Measurements from ENCODE around the gene SRCAP.

Gene SRCAP

DNA sequence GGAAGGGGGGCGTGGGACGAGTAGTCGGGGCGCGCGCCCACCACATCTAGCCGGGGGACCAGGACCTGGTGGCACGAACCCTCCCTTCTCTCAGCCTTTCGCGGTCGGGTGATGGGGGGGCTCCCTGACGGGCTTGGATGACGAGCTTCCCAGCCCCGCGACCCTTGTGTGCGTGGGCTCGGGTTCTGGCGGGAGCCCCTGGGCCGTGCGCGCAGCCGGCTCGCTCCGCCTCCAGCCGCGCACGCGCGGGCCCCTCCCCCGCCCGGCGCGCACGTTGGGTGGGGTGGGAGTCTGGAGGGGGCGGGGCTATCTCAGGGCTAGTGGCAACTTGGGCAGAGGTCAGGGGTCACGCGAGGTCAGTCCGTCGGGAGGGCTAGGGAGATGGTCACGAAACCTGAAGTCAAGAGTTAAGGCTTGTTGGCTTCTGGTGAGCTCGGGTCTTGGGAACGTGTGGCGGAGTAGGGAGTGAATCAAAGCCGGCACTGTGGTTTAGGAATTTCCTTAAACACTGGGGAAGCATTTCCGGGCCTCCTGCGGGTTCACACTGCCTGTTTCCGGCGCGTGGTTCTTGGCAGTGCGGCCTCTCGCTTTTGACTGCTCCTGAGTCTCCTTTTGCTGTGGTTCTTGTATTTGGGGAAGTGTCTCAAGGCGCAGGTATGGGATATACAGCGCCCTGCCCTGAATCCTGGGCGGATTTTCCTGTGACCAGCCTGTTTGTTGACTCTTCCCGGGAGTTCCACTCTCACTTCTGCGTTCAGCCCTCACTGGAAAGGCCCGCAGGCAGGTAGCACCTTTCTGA is at the start of gene SRCAP:
SRCAP (plus strand) TSS at position 356 of the 799 bp plus-strand sequence. CDS start 1,654 bp downstream, outside the sequence.
- peak; percentile 88 for DNase-seq

DNA sequence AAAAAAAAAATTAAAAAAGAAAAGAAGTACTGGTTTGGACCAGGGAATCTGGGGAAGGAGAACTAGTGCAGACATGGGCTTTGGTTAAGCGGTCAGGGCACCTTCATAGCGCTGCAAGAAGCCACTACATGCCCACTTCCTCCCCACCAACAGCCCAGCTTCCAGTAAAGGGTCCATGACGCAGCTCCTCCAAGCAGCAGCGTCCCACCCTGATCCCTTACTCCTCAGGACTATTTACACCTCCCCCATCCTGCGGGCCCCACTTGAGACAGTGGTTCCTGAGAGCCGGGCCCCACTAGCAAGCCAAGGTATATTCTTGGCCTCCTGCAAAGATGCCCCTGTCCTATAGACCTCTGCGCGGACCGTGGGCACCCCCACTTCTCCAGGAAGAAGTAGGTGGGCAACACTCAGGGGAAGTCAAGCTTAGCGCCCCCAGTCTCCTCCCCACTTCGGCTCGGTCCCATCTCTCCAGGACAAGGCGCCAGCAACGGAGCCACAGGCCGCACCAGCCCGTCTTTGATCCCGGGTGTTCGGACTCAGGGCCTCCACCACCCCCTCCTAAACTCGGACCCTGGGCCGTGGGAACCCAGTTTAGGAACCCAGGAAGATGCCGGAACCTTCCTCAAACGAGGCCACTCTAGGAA is 49.1 kb upstream of the SRCAP start:
- no peak for DNase-seq

DNA sequence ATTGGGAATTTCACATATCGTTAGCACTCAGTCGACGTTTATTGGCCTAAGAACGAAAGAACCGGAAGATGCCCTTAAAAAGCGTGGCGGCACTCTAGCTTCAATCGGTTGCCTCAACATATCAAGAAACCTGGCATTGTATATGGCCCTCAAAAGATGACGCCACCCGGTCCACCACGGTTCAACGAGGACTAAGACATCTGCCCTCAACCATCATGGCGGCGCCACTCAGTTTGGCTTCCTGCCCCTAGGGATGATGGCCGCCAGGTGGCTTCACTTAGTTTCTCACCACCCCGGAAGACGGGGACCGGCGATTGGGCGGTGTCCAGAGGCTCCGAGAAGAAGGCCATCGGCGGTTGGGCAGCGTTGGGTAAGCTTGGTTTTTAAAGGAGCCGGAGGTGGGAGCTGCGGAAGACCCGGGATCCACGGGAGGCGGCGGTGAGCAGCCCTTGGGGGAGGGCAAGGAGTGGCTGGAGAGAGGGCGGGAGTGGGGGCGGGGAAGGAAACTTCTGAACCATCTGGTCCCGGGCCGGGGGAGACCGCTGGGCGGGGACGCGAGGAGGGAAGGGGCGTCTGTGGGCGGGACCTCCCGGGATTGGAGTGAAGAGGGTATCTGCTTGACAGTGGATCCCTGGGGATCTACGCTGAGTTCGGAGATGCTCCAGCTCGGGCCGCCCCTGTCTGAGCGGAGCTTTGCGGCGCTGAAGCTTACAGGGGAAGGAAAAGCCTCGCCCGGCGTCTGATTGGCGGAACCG is 48.4 kb upstream of the SRCAP start, which contains the start of gene PRR14:
PRR14 (plus strand) TSS at position 592 of the 755 bp plus-strand sequence. CDS start 686 bp downstream, outside the sequence.
- DNase-seq = peak; percentile 99

DNA sequence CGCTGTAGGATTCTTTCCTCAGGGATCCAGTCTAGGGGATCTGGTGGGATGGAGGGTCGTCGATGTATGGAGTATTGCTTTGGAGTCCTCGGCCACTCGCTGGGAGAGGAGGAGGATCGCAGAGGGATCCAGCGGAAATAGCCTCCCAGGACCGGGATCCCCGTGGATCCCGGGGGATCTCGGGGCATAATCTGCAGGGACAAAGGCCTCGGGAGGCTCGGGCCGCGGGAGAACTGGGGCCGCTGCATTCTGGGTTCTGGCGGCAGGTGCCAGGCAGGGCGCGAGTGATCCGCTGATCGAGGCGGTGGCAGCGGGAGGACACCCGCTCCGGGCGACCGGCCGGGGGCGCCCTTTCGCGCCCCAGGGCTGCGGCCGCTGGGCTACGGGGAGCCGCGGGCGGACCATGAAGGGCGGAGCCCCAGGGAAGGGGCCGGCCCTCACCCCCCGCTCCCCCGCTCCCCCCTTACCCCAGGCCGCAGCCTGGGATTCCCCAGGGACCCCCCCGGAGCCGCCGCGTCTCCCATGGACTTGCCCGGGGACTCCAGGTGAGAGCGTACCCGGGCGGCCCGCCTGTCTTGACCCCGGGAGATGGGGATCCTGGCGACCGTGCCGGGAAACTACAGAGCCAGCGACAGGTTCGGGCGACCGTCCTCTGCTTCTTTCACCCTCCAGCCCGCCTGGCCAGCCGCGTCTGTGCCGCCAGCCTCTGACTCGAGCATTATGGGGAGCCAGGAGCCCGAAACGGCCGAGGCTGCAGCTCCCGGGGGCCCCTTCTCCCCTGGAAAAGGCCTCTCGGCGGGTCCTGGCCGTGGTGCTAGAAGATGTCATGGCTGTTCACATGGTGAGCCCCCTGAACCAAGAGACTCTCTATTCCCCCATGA is 47.6 kb upstream of the SRCAP start:
- no peak for DNase-seq

DNA sequence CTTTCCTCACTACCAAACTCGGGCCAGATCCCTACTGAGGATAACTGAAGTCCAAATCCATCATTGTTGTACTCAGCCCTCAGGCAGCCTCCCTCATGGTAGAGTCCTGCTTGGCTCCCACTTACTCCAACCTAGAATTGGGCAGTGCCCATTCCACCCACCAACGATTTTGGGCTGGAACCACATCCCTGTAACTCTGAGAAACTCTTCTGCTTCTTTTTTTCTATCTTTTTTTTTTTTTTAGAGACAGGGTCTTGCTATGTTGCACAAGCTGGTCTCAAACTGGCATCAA is 47.0 kb upstream of the SRCAP start:
- no peak for DNase-seq

DNA sequence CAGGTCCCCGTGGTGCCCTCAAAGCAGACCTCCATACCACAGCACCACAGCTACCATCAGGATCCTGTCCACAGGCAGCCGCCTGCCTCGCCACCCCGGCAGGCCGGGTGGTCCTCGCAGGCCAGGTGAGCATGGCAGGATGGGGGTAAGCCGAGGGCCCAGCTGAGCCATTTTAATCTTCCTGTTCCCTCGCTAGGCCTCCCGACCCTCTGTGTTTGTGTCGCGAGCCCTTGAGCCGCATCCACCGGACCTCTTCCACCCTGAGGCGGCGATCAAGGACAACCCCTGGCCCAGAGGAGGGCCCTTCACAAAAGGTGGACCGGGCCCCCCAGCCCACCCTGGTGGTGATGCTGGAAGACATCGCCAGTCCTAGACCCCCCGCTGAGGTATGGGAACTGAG is 46.3 kb upstream of the SRCAP start:
- DNase-seq = no peak

DNA sequence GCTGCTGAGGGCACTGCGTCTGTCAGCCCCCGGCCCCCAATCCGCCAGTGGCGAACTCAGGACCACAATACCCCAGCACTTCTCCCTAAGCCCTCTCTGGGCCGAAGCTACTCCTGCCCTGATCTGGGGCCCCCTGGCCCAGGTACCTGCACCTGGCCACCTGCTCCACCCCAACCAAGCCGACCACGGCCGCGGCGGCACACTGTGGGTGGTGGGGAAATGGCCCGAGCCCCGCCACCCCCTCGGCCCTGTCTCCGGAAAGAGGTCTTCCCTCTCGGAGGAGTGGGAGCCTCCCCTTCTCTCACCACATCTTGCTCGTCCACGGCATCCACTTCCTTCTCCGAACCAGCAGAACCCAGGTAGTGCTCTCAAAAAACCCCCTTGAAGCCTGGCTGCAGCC is 44.1 kb upstream of the SRCAP start:
- DNase-seq = no peak

DNA sequence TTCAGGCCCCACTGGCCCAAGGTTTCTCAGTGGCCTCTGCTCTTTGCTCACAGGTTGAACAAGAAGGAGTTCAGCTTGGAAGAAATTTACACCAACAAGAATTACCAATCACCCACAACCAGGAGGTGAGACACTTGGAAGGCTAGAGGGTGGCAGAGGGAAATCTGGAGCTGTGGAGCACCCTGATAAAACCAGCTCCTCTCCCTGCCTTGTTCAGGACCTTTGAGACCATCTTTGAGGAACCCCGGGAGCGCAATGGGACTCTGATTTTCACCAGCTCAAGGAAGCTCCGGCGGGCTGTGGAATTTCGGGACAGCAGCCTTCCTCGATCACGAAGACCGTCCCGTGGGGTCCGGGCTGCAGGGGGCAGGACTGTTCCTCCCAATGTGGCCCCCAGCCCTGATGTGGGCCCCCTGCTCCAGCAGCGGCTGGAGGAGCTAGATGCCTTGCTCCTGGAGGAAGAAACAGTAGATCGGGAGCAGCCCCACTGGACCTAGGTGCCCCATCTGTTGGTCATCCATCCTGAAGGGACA is 43.1 kb upstream of the SRCAP start:
- no peak for DNase-seq

DNA sequence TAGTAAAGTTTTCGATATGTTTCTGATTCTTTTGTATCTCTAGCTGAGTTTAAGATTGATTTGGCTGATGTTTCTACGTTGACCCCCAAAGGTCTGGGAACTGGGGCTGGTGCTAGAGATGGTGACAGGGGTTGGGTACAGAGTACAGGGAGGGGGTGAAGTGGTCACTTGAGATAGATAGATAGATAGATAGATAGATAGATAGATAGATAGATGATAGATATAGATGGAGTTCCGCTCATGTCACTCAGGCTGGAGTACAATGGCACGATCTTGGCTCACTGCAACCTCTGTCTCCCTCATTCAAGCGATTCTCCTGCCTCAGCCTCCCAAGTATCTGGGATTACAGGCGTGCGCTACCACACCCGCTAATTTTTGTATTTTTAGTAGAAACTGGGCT is 42.6 kb upstream of the SRCAP start:
- no peak for DNase-seq

DNA sequence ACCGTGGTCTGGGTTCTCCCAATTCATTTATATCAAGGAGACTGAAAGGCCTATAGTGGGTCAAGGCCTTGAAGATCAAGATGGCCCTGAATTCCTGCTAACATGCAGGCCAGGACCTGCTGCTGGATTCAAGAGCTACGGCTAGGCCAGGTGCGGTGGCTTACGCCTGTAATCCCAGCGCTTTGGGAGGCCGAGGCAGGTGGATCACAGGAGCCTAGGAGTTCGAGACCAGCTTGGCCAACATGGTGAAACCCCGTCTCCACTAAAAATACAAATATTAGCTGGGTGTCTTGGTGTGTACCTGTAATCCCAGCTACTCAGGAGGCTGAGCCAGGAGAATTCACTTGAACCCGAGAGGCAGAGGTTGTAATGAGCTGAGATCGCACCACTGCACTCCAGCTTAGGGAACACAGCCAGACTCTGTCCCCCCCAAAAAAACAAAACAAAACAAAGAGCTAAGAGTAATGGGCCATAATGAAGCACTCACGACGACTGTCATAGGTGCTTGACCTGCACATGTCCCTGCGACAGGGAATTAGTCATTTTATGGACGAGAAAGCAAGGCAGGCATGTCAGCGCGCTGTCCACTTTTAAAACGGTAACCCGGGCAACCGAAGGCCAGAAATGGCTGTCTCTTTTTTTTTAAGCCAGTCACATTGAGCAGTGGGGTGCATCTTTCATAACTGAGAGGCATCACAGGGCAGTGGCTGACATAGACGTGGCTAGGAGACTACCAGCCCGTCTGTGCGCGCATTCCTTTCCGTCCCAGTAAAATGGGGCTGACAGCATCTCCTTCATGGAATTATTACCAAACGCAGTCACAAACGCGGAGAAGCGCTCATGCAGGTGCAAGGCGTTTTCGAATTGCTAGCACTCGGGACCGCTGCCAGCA is 41.8 kb upstream of the SRCAP start:
- peak; percentile 72 for DNase-seq

DNA sequence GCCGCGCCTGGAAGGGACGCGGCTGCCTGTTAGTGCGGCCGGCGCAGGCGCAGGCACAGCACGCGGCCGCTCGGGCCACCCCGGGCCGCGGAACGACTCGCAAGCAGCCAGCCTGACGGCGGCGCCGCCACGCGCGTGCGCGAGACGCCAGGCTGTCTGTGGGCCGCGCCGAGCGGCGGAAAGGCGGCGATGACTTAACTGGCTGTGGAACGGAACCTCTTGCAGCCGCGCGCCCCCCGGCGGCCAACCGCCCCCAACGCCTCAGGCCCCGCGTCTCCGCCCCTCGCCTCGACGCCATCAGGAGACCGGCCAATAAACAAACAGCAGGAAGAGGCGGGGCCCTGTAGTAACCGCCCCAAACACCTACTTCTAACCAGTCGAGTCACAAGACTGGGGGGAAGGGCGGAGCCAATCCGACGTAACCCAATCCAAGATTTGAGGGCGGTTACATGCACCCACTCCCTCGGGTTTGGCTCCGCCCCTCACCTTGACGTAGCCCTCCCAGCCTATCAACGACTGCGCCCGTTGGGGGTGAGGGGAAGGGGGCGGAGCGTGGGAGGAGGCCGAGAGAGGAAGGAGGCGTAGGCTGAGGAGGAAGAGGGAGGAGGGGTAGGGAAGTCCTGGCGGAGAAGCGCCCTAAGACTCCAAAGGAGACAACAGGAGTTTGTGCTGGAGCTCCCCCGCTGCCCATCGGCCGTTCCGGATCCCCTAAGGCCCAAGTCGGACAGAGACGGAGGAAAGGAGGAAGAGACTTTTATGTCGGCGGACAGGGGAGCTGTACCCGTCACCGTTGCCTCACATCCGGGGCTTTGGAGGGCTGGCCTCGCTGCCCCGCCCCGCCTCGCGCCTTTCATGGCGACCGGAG is 40.9 kb upstream of the SRCAP start, which contains the start of gene FBRS:
FBRS (plus strand) TSS at position 566 of the 865 bp plus-strand sequence. CDS start 1,088 bp downstream, outside the sequence.
- DNase-seq = peak; percentile 100

DNA sequence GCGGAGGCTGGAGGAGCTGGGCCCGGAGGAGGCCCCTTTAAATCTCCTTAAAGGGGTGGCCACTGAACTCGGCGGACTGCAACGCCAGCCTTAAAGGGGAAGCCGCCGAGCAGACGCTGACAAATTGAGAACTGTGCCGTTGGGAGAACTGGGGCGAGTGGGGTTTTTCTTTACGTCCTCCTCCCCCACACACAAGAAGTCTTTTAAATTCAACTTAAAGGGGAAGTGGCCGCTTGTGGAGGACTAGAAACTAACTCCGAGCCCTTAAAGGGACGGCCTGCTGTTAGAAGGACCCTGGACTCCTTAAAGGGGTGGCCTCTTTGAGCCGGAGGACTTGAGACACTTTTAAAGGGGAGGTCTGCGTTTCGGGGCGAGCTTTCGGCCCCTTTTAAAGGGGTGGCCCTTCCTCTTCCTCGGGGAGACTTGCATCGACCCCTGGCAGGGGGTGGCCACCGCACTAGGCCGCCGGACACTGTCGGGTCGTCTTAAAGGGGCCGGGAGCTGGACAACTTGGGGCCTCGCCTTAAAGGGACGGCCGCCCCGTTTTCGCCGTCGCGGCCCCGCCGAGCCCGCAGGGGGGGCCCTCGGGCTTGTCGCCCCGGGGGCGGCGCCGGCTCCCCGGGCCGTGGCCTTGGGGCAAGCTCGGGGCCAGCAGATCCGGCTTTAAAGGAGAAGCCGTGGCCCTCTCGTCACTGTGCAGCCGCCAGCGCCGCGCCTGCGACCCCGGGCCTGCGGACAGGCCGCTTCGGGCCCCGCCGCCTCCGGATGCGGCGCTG is 40.1 kb upstream of the SRCAP start:
- DNase-seq = no peak

DNA sequence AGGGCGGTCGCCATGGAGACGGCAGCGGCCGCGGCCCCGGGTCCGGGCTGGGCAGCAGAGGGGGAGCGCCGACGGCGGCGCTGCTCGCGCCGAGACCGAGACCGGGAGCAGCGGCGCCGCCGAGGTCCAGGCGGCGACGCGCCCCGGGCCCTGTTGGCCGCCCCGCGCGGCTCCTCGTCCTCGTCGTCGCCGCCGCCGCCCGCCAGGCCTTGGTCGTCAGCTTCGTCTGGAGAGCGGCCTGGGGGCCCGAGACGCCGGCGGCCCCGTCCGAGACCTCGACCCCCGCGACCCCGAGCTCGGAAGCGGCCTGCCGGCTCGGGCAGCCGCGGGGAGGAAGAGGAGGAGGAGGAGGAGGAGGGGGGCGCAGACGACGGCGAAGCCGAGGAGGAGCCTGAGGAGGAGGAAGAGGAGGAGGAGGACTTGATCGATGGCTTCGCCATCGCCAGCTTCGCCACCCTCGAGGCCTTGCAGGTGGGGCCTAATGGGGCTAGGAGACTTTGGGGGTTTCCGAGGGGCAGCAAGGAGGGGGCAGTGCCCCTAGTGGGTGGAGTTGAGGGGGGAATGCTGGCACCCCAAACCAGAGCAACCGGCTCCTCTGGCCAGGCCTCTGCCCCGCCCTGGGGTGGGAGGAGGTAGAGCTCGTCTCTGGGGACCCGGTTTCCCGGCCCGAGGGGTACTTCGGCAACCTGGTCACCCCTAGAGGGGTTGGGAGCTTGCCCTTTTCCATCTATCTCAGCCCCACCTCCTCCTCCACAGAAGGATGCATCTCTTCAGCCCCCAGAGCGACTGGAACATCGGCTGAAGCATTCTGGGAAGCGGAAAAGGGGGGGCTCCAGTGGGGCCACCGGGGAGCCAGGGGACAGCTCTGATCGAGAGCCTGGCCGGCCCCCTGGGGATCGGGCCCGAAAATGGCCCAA is 39.2 kb upstream of the SRCAP start:
- DNase-seq = peak; percentile 36

DNA sequence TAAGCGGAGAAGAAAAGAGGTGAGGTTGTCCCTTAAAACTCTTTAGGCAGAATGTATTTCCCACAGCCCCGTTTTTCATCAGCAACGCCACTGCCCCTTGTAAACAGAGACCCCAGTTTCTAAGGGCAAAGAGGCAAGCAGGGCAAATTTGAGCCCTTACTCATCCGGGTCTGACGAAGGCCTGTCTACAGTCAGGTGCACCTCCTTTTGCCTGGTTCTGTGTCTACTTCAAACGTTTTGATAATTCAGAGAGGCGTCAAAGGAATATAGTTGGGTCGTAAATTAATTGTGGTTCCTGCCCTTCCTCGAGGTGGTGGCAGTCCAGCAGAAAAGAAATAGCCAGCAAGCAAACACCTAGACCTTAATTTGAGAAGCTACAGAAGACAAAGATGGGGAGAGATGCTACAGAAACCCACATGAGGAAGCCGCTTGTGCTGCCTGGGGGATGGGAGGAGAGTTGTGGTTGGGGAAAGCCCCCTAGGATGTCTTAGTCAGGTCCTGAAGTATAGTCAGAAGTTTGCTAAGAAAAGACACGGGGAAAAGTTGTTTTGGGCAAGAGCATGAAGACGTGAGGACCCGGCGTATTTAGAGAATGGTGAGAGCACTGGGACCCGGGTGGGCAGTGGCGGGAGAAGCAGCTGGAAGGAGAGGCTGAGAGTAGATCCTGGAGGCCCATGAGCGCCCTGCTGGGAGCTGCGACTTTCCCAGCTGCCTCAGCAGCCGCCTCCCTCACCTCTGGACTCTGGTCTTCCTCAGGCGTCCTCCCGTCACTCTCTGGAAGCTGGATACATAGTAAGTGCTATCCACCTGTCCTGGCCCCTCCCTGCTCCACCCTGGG is 38.3 kb upstream of the SRCAP start:
- DNase-seq = no peak

DNA sequence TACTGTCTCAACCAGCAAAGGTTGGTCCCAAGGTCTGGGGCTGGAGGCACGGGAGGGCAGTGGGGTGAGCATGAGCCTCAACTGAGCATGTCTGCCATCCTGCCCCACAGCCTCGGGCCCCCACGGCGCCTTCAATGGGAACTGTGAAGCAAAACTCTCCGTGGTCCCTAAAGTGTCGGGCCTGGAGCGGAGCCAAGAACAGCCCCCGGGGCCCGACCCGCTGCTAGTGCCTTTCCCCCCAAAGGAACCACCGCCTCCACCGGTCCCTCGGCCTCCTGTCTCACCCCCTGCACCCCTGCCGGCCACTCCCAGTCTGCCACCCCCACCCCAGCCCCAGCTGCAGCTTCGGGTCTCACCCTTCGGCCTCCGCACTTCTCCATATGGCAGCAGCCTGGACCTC is 36.5 kb upstream of the SRCAP start:
- no peak for DNase-seq

DNA sequence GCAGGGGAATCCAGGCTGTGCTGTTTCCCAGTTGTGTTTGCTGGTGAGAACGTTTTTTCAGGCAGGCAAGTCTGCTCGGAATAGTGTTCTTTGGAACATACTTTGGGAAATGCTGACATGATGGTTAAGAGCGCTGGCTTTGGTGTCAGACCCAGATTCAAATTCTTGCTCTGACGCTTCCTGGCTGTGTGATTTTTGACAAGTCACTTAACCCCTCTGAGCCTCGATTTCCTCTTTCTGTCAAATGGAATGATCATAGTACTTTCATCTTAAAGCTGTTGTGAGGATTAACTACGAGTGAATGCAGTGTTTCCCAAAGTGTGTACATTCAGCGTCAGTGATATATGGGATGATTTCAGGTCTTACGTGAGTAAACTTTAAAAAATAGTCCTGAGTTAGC is 35.9 kb upstream of the SRCAP start:
- no peak for DNase-seq

DNA sequence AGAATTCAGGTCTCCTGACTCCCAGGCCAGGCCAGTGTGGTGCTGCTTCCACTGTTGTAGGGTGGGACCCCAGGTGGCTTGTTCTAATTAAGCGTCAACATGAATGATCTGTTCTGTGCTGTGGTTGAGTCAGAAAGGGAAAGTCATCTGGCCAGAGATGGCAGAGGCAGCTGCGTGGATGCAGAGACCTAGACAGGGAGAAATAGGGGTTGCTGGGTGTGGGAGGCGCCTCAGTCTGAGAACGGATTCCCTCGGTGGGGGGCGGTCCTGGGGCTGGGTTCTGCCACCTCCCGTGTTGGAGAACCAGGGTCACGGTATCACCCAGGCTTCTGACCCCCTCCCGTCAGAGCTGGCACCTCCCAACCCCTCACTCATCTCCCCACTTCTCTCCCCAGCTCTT is 35.2 kb upstream of the SRCAP start:
- no peak for DNase-seq

Data from NCI-H2227 treated with DMSO at 0.1 percent for 48 hours (cell line).